ENCODE measurements around the gene TSR3. TPM values are rescaled to one million over a fixed set of nuclear protein-coding genes. Genes with fewer than 3 reads are reported as not detected.

Gene TSR3
- total RNA-seq, 1 experiment from 2014 or later: 117 TPM

DNA sequence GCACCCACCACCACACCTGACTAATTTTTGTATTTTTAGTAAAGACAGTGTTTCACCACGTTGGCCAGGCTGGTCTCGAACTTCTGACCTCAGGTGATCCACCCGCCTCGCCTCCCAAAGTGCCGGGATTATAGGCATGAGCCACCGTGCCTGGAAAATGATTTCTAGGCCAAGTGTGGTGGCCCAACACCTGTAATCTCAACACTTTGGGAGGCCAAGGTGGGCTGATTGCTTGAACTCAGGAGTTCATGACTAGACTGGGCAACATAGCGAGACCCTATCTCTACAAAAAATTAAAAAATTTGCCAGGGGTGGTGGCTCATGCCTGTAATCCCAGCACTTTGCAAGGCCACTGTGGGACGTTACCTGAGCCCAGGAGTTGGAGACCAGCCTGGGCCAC, 29.3 kb downstream of the TSR3 start:
- Histone ChIP-seq H3F3A (ENCODE audit: low read length, unreplicated experiment) (no peaks in the 10 kb centered on the region), H3K4me3 (ENCODE audit: low read length) (no peak overlapping the region), H3K9me2 (replicated peaks; ENCODE audit: low read length) (no peaks in the 10 kb centered on the region), H4K20me1 (ENCODE audit: low read length) (no peaks in the 10 kb centered on the region), H3K4me2 (ENCODE audit: low read length) (no peak overlapping the region), H3K4me1 (ENCODE audit: insufficient read depth, low read length) (no peaks in the 10 kb centered on the region), H2AFZ (ENCODE audit: low read length) (no peak overlapping the region), H3K79me2 (ENCODE audit: low read length) (peaks cover under 1% of the 10 kb centered on the region; the same call in 1 of the 2 replicates), H3K9ac (ENCODE audit: low read length) (no peak overlapping the region), H3K36me3 (ENCODE audit: low read depth, low read length) (peaks cover 16% of the 10 kb centered on the region; the same call in 1 of the 2 replicates), H3K9me3 (ENCODE audit: low read length) (no peaks in the 10 kb centered on the region), H3K27ac (ENCODE audit: low read length) (no peak overlapping the region), H3K27me3 (ENCODE audit: low read length) (no peaks in the 10 kb centered on the region)
- ChIA-PET CTCF (no interaction called here), POLR2A (ENCODE audit: unreplicated experiment) (no interaction called here)
- TF ChIP-seq EZH2 (IDR thresholded peaks at IDR 0.05; ENCODE audit: low read length, unreplicated experiment): no peak
- TF ChIP-seq, protein P1, sequence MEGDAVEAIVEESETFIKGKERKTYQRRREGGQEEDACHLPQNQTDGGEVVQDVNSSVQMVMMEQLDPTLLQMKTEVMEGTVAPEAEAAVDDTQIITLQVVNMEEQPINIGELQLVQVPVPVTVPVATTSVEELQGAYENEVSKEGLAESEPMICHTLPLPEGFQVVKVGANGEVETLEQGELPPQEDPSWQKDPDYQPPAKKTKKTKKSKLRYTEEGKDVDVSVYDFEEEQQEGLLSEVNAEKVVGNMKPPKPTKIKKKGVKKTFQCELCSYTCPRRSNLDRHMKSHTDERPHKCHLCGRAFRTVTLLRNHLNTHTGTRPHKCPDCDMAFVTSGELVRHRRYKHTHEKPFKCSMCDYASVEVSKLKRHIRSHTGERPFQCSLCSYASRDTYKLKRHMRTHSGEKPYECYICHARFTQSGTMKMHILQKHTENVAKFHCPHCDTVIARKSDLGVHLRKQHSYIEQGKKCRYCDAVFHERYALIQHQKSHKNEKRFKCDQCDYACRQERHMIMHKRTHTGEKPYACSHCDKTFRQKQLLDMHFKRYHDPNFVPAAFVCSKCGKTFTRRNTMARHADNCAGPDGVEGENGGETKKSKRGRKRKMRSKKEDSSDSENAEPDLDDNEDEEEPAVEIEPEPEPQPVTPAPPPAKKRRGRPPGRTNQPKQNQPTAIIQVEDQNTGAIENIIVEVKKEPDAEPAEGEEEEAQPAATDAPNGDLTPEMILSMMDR (conservative IDR thresholded peaks at IDR 0.05; ENCODE audit: low read depth, low read length): no peak
- TF ChIP-seq EZH2phosphoT487 (IDR thresholded peaks at IDR 0.05; ENCODE audit: borderline replicate concordance, low read length): no peak
- DNase-seq: no peak
- no peak for ATAC-seq
- intact Hi-C loops (cut with micrococcal nuclease): no loop called here
- no TSS peak for BruUV-seq (replicated peaks)

DNA sequence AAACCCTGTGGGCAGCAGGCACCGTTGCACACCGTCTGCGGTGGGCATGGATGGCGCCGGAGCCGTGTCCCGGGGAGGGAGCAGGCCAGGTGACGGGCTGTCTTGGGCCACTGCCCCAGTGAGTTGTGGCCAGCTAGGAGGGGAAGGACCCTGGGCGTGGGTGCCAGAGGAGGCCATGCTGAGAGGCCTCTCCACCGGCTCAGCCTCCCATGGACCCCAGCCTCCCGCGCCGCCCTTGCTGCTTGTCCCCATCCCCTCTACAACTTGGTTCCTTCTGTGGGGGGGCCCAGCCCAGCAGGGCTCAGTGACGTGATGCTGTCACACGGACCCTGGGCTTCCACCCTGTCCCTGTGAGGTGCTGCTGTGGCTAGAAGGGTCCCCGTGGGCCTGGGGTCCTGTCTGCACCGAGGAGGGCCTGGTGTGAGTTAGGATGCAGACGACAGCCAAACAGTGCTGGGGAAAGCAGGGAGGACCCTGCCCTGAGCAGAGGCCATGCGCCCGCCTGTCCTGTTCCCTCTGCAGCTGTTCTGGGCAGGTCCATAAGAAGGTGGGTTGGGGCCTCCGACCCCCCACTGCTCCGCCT, 30.9 kb downstream of the TSR3 start:
- CTCF ChIA-PET: no interaction called here
- no peak overlapping the region for H2AFZ ChIP-seq (ENCODE audit: low read length)

DNA sequence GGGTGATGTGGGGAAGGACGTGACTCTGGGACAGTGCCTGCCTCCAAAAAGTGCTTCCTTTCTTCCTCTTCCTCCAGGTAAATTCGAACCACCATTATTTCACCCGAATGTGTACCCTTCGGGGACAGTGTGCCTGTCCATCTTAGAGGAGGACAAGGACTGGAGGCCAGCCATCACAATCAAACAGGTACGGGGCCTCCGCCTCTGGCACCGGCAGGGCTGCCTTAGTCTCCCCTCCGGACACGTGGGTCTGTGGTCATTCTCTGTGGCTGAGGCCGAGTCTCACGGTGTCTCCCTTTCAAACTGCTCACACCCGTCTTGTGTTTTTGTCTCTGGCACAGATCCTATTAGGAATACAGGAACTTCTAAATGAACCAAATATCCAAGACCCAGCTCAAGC, 31.6 kb downstream of the TSR3 start:
- CTCF ChIA-PET: no interaction called here
- no peak for TF ChIP-seq EZH2 (IDR thresholded peaks at IDR 0.05; ENCODE audit: low read length, unreplicated experiment)
- TF ChIP-seq, protein P1 (conservative IDR thresholded peaks at IDR 0.05; ENCODE audit: low read depth, low read length): no peak
- no peak for TF ChIP-seq EZH2phosphoT487 (IDR thresholded peaks at IDR 0.05; ENCODE audit: borderline replicate concordance, low read length)

More for the DNA sequence above, 30.9 kb downstream of the TSR3 start:
- H3K9ac ChIP-seq (ENCODE audit: low read length): no peak overlapping the region
- no TSS peak for BruUV-seq (replicated peaks)
- peaks cover 13% of the 10 kb centered on the region; the same call in 1 of the 2 replicates for H3K79me2 ChIP-seq (ENCODE audit: low read length)
- intact Hi-C loops (cut with micrococcal nuclease): no loop called here
- no peaks in the 10 kb centered on the region for H3K9me3 ChIP-seq (ENCODE audit: low read length)
- POLR2A ChIA-PET (ENCODE audit: unreplicated experiment): no interaction called here
- H3K27me3 ChIP-seq (ENCODE audit: low read length): no peaks in the 10 kb centered on the region
- ATAC-seq (no peak), DNase-seq (no peak)
- H3K9me2 ChIP-seq (replicated peaks; ENCODE audit: low read length): no peaks in the 10 kb centered on the region
- H3K36me3 ChIP-seq (ENCODE audit: low read depth, low read length): peaks cover 31% of the 10 kb centered on the region
- no peaks in the 10 kb centered on the region for H4K20me1 ChIP-seq (ENCODE audit: low read length)
- H3F3A ChIP-seq (ENCODE audit: low read length, unreplicated experiment): no peaks in the 10 kb centered on the region
- H3K4me3 ChIP-seq (ENCODE audit: low read length): no peak overlapping the region
- H3K27ac ChIP-seq (ENCODE audit: low read length): no peak overlapping the region
- no peak overlapping the region for H3K4me2 ChIP-seq (ENCODE audit: low read length)
- no peaks in the 10 kb centered on the region for H3K4me1 ChIP-seq (ENCODE audit: insufficient read depth, low read length)
- TF ChIP-seq EZH2phosphoT487 (IDR thresholded peaks at IDR 0.05; ENCODE audit: borderline replicate concordance, low read length) (no peak), EZH2 (IDR thresholded peaks at IDR 0.05; ENCODE audit: low read length, unreplicated experiment) (no peak)
- TF ChIP-seq, protein P1 (conservative IDR thresholded peaks at IDR 0.05; ENCODE audit: low read depth, low read length): no peak

More for the DNA sequence above, 31.6 kb downstream of the TSR3 start:
- Histone ChIP-seq H3K79me2 (ENCODE audit: low read length) (peaks cover 18% of the 10 kb centered on the region; the same call in 1 of the 2 replicates), H3K4me2 (ENCODE audit: low read length) (no peak overlapping the region), H3K27me3 (ENCODE audit: low read length) (no peaks in the 10 kb centered on the region), H4K20me1 (ENCODE audit: low read length) (no peaks in the 10 kb centered on the region), H3K4me1 (ENCODE audit: insufficient read depth, low read length) (no peaks in the 10 kb centered on the region), H3K9ac (ENCODE audit: low read length) (no peak overlapping the region), H3K9me3 (ENCODE audit: low read length) (no peaks in the 10 kb centered on the region), H3K9me2 (replicated peaks; ENCODE audit: low read length) (no peaks in the 10 kb centered on the region), H3K4me3 (ENCODE audit: low read length) (no peak overlapping the region), H3F3A (ENCODE audit: low read length, unreplicated experiment) (no peaks in the 10 kb centered on the region), H3K27ac (ENCODE audit: low read length) (no peak overlapping the region), H3K36me3 (ENCODE audit: low read depth, low read length) (peaks cover 37% of the 10 kb centered on the region), H2AFZ (ENCODE audit: low read length) (no peak overlapping the region)
- BruUV-seq (replicated peaks): no TSS peak
- POLR2A ChIA-PET (ENCODE audit: unreplicated experiment): no interaction called here
- intact Hi-C loops (cut with micrococcal nuclease): no loop called here
- no peak for ATAC-seq
- no peak for DNase-seq
